ENCODE measurements around the gene LY6G6C. TPM values are rescaled to one million over a fixed set of nuclear protein-coding genes. Genes with fewer than 3 reads are reported as not detected.

LY6G6C gene
- total RNA-seq, 1 donor from 2014 or later: not detected

DNA sequence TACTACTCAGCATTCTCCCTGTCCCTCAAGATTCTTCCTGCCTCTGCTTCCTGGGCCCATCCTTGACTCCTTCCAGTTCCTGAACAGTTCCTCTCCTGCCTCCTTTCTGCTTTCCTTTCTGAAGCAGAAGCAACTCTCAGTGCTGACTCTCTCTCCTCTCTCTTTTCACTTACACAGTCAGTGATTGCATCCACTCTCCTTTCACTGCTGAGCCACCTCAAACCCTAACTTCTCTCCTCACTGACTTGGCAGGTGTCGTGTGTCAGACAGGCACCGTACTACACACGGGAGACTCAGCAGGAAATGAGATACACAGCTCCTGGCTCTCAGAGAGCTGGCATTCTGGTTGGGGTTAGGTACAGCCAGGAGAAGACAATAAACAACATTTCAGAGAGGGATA lies 24.0 kb downstream of the LY6G6C start:
- intact Hi-C loops (cut with DNase I): loop anchor here (10.0 kb wide), 1 partner anchor 137 kb away; no protein-coding TSS in a partner anchor
- no peak overlapping the region for H3K4me3 ChIP-seq
- TF ChIP-seq, protein P1, sequence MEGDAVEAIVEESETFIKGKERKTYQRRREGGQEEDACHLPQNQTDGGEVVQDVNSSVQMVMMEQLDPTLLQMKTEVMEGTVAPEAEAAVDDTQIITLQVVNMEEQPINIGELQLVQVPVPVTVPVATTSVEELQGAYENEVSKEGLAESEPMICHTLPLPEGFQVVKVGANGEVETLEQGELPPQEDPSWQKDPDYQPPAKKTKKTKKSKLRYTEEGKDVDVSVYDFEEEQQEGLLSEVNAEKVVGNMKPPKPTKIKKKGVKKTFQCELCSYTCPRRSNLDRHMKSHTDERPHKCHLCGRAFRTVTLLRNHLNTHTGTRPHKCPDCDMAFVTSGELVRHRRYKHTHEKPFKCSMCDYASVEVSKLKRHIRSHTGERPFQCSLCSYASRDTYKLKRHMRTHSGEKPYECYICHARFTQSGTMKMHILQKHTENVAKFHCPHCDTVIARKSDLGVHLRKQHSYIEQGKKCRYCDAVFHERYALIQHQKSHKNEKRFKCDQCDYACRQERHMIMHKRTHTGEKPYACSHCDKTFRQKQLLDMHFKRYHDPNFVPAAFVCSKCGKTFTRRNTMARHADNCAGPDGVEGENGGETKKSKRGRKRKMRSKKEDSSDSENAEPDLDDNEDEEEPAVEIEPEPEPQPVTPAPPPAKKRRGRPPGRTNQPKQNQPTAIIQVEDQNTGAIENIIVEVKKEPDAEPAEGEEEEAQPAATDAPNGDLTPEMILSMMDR (IDR thresholded peaks at IDR 0.05): no peak
- DNase-seq (no peak), ATAC-seq (no peak)
- H3K27ac ChIP-seq: no peak overlapping the region
- no peaks in the 10 kb centered on the region for H3K9me3 ChIP-seq
- peaks cover 17% of the 10 kb centered on the region for H3K4me1 ChIP-seq
- H3K27me3 ChIP-seq: no peaks in the 10 kb centered on the region
- H3K36me3 ChIP-seq: peaks cover 77% of the 10 kb centered on the region

DNA sequence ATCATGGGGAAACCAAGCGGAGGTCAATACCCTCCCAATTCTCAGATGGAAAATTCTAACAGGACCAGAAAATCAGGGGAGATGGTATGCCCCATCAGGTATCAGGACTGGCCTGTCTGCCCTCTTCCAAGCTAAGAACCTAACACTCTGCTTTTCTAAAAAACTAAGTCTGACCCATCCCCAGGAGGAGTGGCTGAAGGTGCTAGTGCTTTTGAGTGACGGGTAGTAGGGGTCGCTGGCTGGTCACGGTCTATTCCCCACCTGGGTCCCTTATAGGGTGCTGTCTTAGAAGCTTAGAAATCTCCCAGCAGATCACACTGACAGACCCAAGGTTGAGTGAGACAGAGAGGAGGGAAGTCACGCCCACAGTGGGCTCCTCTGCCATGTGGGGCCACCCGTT lies 28.0 kb downstream of the LY6G6C start:
- H3K9me3 ChIP-seq: no peaks in the 10 kb centered on the region
- H3K36me3 ChIP-seq: peaks cover 96% of the 10 kb centered on the region
- no peak overlapping the region for H3K27ac ChIP-seq
- H3K4me1 ChIP-seq: no peaks in the 10 kb centered on the region
- intact Hi-C loops (cut with DNase I): loop anchor here (10.0 kb wide), 1 partner anchor 141 kb away; no protein-coding TSS in a partner anchor
- no peak overlapping the region for H3K4me3 ChIP-seq
- TF ChIP-seq, protein P1 (IDR thresholded peaks at IDR 0.05): no peak
- ATAC-seq: no peak
- DNase-seq: no peak
- no peaks in the 10 kb centered on the region for H3K27me3 ChIP-seq

DNA sequence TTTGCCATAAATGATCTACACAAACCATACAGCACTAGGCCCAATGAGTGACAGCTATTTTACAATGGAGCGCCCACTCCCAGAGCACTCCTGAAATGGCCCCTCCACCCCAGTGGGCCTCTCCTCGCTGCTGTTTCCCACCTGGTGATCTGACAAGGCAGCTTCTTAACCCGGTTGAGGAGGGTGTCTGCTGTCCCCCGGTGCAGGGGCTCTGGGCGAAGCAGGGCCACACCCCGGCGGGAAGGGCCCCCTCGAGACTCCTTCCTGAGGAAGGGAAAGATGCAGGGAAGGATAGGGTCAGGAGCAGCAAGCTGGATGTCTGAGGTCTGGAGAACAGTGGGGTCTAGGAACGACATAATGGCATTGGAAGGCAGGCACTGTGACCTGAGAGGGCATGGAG lies 28.7 kb downstream of the LY6G6C start:
- no peak overlapping the region for H3K27ac ChIP-seq
- H3K9me3 ChIP-seq: no peaks in the 10 kb centered on the region
- peaks cover 96% of the 10 kb centered on the region for H3K36me3 ChIP-seq
- H3K4me1 ChIP-seq: no peaks in the 10 kb centered on the region
- H3K4me3 ChIP-seq: no peak overlapping the region
- DNase-seq: no peak
- TF ChIP-seq, protein P1 (IDR thresholded peaks at IDR 0.05): no peak
- no peaks in the 10 kb centered on the region for H3K27me3 ChIP-seq
- intact Hi-C loops (cut with DNase I): loop anchor here (10.0 kb wide), 1 partner anchor 142 kb away; no protein-coding TSS in a partner anchor
- no peak for ATAC-seq

DNA sequence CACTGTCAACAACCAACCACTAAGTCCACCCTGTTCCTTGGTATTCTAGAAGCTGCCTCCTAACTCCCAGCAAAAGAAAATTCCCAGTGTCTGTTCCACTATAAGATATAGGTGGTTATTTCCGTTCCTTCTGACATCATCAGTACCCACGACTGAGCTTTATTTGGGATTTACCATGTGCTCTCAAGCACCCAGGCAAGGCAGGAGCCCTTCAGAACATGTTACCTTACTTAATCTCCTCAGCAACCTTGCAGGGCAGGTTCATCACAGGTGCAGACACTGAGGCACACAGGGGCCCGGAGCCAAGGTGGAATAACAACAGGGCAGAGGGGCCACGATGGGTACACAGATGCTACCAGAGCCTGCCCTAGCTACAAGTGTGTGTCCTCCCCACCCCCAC lies 29.2 kb downstream of the LY6G6C start:
- Histone ChIP-seq H3K9me3 (no peaks in the 10 kb centered on the region), H3K4me1 (no peaks in the 10 kb centered on the region), H3K4me3 (no peak overlapping the region), H3K27ac (no peak overlapping the region), H3K36me3 (peaks cover 98% of the 10 kb centered on the region), H3K27me3 (no peaks in the 10 kb centered on the region)
- intact Hi-C loops (cut with DNase I): loop anchor here (10.0 kb wide), 1 partner anchor 142 kb away; no protein-coding TSS in a partner anchor
- ATAC-seq (no peak), DNase-seq (no peak)
- TF ChIP-seq, protein P1 (IDR thresholded peaks at IDR 0.05): no peak

DNA sequence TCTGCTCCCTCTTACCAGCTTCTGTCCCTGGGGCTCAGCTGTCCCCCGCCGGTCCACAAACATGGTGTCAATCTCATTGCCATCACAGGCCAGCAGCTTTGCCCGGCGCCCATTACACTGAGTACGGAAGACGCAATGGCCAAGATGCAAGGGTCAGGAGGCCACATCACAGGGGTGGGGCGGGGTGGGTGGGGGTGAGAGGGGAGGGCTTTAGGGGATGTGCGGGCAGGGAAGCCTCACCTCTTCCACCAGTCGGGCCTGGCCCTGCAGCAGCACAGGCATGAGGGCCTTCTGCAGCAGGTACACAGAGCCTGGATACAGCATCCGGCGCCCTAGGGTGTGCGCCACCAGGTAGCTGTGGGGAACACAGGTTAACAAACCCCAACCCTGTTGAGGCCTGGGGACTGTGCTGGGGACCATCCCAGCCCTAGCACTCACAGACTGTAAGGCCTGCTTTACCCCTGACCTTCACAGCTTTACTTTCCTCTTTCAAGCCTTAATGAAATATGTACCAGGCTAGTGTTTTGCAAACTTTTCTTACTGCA lies 29.9 kb downstream of the LY6G6C start:
- no peak for ATAC-seq
- Histone ChIP-seq H3K27ac (no peak overlapping the region), H3K9me3 (no peaks in the 10 kb centered on the region), H3K4me3 (no peak overlapping the region), H3K4me1 (no peaks in the 10 kb centered on the region), H3K36me3 (peaks cover 100% of the 10 kb centered on the region), H3K27me3 (no peaks in the 10 kb centered on the region)
- DNase-seq: no peak
- intact Hi-C loops (cut with DNase I): loop anchor here (10.0 kb wide), 1 partner anchor 143 kb away; no protein-coding TSS in a partner anchor
- TF ChIP-seq, protein P1 (IDR thresholded peaks at IDR 0.05): no peak
